HG03378 (cell line): ENCODE measurements around the gene OR7A10.
"Not testable (repeated sequence)": the region's sequence is repeated elsewhere in the genome, so short reads cannot be mapped to it uniquely, and the experiment has no call there.

Source experiments
- ATAC-seq: cut with Tn5 transposase; IDR thresholded peaks from one replicate; pipeline ENCODE4 v1.9.1; 2021; ENCODE audit warnings: mild to moderate bottlenecking, moderate library complexity; ENCODE audit not compliant: unreplicated experiment

The OR7A10 gene

GRCh38 chr19:14796021-14796420, 52.7 kb downstream of the OR7A10 start:
- no peak for ATAC-seq

- ATAC-seq: no peak
Measured at GRCh38 chr19:14795078-14795721, 53.5 kb downstream of the OR7A10 start.

DNA sequence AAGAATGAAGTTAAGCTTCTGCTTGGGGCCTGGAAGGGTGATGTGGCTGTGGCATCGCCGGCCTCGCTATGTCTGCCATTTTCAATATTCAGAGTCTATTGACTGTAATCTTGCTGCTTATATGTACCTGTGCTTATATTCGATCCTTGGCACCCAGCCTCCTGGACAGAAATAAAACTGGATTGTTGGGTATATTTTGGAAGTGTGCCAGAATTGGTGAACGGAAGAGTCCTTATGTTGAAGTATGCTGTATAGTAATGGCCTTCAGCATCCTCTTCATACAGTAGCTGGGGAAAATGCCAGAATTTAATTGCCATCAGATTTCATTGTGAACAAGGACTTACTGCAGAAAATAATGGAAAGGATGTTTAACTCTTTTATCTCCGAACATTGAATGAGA, 56.5 kb downstream of the OR7A10 start:
- ATAC-seq: not testable (repeated sequence)
